NCI-H1048 (cell line): Measurements from ENCODE around the gene TBC1D3B.
"Not testable (repeated sequence)": the region's sequence is repeated elsewhere in the genome, so short reads cannot be mapped to it uniquely, and the experiment has no call there.

Experiments
- DNase-seq: peaks from one replicate; lab custom pipeline; 2025; lab: John Stamatoyannopoulos, UW

Gene TBC1D3B

DNA sequence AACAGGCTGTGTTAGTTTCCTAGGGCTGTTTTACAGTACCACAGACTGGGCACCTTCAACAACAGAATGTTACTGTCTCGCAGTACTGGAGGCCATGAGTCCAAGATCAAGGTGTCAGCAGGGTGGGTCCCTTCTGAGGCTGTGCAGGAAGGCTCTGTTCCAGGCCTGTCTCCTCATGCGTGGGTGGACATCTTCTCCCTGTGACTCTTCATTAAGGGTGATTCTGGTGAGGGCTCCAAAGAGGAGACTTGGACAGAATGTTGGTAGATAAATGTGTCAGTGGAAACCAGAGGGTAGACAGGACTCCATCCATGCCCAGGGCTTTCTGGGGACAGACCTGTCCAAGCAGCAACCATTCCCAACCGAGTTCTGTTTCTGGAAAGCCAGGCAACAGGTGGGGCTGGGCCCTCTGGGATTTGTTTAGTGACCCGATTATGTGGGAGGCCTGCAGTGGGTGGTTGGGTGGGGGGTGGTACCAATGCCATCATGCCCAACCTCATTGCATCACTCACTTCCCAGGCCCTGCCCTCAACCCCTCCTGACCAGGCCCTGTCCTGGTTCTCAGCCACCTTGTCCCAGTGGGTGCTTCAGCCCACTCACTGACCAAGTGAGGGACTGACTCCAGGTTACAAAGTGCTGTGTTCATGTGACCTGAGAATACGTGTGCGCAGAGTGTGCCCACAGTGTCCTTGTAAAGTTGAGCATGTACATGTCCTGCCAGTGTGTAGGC, 5.2 kb upstream of the TBC1D3B start:
- not testable (repeated sequence) for DNase-seq

DNA sequence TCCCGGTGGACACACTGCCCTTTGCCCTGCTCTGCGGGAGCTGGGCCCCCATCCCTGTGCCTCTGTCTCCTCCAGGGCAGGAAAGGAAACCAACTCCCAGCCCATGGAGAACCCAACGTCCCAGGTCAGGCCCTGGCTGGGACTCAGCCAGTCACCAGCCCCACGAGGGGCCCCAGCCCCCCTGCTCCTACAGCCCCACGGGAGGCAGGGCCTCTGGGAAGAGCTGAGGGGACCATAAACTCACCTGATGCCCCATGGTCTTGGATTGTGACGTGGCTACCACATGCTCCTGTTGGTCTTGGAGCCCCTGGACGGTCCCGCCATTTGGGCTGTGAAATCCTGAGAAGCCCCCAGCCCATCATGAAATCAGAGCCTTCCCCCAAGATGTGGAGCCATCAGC, 7.6 kb downstream of the TBC1D3B start:
- DNase-seq, result not testable (repeated sequence)

DNA sequence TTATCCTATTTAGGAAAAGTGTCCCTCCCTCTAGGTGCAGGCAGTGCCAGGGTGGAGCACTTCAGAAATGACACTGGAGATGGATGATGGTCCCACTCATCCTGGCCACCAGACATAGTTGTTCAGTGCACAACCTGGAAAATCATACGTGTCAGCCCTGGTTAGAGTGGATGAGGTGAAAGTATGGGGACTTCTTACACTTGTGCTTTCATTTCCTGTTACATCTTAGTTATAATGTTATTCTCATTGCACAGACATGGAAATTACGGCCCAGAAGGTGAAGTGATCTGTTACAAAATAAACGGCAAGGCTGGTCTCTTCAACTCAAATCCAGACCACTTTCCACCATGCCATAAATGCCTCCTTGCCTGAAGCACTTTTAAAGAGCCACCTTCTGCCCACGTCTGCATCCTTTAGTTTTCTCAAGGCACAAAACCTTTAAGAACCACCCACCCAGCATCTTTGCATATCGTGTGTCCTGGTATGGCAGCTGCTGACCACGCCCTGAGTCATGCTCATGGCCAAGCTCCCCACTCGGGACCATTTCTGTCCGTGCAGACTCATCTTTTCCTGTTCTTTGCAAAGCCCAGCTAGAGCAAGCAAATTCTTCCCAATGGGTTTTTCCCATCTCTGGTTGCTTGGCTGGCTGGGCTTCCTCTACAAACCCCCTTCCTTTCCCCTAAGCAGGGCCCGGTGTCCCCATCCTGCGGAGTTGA, 22.4 kb downstream of the TBC1D3B start:
- DNase-seq, result no peak

DNA sequence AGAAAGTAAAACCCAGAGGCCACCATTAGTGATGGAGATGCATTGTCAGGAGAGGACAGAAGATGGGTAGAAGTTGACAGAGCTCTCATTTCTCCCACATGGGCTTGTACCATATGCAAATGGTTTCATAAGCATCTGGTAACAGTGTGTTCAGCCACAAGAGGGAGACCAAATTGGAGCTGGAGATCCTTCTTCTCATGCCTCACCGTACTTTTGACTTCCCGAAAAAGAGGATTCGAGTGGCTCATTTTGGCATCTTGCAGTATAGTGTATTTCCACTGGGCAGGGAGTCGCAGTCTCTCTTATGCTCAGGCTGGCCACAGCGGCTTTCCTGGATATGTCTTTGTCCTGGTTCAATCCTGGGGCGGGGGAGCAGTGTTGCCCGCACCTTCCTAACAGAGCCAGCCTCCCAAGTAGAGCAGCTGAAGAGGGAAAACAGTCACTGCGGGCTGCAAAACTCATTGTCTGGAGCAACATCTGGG, 23.8 kb downstream of the TBC1D3B start:
- no peak for DNase-seq

DNA sequence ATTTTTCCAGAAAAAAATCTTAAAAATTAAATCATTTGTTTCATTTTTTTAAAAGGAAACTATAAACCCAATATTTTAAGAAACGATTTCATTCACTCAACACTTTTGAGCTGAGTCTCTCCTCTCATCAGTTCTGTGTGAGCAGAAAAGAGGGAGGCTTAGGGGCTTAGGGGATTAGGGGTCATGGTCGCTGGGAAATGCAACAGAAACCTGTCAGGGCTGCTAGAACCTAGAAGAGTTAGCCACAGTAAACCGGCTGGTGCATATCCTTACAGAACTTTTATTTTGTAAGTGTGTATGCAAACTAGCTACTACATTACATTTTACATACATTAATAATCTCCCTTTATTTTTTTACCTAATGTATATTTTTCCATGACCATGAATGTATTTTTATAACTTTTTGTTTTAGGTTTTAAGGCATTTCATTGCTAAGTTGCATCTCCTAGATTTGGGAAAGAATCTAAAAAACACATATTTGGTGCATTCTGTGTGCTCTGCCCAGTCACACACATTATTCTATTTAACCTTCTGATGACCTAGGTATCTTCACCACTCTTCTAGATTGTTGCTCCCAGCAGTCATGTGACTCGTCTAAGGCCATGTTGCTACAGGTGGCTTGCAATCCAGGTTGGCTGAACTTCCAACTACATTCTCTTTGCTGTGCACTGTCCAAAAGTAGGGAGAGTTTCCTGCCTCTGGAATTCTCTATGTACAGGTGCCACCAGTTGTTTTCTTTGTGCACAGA, 24.4 kb downstream of the TBC1D3B start:
- DNase-seq, result no peak

DNA sequence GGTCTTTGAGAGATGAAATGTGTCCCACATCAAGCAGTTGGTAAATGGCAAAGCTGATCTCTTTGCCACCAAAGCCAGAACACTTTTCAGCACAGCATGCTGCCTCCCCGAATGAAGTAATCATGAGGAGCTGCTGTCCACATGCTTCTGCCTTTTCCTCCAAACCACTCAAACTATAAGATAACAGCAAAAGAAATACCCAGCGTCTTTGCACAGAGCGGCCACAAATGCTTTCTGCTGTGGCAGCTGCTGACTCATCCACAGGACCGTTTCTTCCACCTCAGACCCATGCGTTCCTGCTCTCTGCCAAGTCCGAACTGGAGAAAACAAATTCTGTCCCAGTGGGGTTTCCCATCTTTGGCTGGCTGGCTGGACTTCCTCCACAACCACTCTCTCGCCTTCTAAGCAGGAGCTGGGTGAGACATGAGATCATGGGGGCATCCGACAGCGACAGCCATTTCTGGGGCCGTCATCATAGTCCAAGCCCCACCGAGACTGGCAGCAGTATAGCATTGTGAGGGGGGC, 27.1 kb downstream of the TBC1D3B start:
- no peak for DNase-seq

DNA sequence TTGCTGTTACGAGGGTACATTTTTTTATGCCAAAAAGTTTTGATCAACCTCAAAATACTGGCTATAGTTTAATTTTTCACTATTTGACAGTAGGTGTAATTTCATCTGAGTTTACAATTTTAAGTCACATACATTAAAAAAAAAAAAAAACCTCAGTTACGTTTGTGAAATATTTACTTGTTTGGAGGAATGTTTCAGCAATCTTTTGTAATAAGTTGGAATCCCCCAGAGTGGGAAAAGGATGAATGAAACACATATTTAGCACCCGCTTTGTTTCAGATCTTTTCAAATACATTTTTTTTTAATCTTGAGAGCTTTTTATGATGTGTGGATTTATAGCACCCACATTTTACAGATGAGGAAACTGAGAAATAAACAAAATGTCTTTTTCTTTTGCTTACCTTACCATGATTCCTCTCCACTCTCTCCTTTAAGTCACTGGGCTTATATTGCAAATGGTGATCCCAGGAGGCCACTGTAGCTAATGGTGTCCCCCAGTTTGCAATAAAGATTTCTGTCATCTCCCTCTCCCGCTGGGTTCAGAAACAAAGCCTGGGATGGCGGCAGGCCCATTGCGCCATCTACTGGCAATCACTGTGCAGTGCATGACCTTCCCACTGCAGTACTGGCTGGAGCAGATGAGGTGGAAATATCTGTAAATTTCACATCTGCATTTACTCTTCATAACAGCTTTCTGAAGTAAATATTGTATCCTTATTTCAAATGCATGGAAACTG, 27.7 kb downstream of the TBC1D3B start:
- DNase-seq, result no peak

DNA sequence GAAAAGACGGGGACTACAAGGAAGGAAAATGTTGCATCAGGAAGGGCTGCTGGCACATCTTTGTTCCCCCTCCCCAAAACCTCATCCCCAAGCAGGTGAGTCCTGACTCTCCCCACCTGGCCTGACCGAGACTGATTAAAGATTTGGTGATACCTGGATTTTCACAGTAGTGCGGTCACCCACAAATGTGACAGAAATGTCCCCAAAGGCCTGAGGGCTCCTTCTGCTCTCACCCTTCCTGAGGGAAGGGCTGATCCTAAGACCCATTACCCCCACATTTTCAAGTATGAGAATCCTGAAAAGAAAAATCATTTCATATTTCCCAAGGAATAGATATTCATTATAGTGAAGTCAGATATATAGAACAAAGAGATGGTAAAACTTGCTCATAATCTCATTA, 28.8 kb downstream of the TBC1D3B start:
- DNase-seq, result no peak

DNA sequence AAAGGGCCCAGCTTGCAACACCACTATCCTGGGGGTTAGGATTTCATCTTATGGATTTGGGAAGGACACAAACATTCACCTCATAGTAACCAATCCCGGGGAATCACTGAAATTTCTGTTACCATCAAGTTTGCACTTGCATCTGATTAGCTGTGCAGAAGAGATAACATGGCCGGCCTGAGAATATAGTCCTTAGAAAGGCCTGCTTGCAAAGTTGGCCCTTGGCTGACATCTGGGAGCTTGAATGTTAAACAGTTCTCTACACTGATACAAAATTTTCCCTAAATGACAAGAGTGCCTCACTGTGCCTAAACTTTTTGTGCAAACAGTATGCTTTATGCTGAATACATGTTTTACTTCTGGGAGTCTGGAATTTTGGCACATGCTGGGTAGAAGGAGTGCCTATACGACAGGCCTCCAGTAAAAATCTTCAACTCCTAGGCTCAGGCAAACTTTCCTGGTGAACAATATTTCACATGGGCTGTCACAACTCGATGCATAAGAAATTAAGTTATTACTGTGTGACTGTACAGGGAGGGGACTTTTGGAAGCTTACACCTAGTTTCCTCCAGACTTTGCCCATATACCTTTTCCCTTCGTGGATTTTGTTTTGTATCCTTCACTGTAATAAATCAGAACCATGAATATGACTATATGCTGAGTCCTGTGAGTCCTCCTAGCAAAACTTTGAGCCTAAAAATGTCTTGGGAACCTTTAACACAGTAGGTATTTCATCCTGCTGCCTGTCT, 31.3 kb downstream of the TBC1D3B start:
- no peak for DNase-seq

DNA sequence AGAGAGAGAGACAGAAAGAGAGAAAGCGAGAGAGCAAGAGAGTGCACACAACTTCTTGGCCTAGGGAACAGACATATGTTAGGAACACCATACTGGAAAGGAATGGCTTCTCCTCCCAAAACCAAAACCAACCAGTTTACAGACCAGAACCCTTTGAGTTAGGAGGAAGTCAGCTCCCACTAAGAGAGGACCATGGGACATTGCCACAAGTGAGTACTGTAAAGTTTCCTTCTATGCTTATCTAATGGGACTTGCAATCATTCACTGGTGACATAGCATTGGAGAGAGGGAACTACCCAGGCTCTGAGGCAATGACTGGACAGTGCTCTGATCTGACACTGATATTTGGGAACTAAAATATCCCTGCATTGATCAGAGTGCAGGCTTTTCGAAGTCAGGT, 32.4 kb downstream of the TBC1D3B start:
- no peak for DNase-seq

DNA sequence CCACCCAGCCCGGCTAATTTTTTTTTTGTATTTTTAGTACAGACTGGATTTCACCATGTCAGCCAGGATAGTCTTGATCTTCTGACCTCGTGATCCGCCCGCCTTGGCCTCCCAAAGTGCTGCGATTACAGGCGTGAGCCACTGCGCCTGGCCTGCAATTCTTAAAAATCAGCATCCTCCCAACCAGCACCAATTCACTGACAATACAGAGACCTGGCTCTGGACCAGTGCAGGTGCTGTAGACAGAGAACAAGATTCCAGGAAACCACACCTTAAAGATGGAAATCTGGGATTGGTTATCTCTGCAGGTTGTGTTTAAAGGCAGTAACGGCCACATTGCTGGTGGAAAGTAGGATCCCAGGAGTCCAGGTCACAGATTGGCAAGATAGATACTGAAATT, 33.6 kb downstream of the TBC1D3B start:
- no peak for DNase-seq

DNA sequence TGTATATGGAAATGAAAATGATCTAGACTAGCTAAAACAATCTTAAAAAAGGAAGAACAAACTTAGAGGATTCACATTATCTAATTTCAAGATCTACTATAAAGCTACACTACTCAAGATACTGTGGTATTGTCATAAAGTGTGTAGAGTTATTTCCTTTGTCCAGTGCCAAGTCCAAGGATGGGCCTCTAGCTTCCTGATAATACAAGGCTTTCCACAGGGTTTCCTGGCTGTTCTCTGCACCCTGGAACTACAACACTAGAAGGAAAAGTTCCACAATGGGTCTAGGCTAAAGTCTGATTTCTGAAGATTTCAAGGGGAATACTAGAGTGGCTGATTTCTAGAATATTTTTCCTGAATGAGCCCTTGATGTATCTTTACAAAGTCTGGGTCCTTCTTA, 34.2 kb downstream of the TBC1D3B start:
- no peak for DNase-seq

DNA sequence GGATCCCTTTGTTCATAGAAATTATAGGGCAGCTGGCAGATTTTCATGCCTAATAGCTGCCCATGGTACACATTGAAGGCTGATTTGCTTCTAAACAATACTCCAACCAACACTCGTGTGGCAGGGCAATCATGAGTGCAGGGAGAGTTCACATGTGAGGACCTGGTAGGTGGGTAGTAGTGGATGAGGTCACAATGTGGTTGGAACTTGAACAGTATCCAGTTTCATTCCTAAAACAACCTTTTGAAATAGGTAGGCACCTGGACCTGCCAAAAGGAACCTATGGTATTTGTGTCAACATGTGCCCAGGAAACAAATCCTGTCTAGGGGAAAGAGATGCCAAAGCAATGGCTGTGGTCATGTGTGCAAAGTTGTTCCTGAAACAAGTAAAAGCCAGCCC, 40.0 kb downstream of the TBC1D3B start:
- no peak for DNase-seq

DNA sequence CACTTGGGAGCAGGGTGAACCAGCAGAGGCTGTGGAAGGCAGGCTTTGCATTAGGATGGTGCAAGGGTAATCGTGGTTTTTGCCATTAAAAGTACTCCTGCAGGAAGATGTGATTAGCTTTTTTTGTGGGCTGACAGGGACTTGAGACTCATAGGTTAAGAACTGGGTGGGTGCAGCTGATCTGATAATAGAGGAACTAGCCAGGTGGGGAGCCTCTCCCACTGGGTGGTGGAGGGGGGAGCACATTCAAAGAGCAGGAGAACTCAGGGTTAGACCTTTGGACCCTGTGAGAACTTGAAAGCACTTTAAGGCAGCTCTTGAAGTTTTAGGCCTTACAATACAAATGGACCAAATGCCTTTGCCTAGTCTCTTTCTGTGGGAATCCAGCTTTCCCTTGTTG, 40.4 kb downstream of the TBC1D3B start:
- no peak for DNase-seq

DNA sequence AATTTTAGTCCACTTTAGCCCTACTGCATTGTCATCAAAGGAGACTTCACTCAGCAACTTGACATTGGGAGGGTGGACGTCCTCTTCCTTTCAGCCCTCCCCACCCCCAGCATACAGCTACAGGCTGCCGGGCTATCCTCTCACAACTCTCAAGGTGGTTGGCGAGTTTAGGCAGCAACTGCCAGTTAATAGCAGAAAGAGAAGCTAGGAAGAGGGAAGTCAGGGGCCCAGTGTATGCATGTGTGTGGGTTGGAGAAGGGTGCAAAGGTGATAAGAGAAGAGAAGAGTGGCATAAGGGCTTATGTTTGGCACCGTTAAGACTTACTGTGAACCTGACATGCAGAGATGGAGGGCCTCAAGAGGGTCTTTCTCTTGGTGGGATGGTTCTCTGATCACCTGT, 41.0 kb downstream of the TBC1D3B start:
- no peak for DNase-seq

DNA sequence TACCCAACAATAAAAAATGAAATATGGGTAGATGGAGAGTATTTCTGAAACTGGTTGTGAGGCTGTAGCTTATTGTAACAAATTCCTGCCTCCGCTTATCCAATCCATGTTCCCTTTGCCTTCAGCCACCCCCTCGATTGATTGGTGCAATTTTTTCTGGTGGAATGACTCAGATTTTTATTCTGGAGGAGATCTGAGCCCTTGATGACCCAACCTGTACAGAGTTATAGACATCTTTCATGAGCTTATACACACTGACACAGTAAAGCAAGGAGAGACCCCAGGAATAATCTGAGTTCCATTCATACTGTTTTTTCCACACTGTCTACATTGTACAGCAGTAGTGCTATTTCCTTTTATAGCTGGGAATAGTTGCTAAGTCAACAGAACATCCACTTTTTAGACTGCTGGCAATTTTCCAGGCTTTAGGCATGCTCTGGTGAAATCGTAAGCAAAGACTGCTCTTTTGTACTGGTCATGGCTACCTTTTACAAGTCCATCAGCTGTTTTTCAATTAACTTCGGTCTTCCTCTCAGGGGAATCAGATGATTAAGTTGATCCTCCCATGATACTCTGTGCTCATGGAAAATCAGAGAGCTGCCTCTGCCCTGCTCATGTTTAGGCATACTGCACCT, 42.7 kb downstream of the TBC1D3B start:
- no peak for DNase-seq

DNA sequence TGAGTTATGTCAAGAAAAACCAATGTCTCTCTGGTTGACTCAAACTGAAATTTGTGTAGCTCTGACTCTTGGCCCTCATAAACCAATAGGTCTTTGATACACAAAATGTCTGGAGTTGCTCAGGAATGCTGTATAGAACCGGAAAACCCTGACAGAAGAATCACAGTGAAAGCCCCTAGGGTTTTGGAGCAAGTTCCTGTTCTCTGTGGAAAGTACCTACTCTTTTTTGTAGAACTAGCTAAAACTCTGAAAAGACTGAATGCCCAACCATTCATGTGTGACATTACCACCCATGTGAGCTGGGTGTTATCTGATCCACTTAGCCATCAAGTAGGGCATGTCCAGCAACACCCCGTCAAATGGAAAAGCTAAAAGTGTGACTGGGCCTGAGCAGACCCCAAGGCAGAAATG, 44.0 kb downstream of the TBC1D3B start:
- no peak for DNase-seq

DNA sequence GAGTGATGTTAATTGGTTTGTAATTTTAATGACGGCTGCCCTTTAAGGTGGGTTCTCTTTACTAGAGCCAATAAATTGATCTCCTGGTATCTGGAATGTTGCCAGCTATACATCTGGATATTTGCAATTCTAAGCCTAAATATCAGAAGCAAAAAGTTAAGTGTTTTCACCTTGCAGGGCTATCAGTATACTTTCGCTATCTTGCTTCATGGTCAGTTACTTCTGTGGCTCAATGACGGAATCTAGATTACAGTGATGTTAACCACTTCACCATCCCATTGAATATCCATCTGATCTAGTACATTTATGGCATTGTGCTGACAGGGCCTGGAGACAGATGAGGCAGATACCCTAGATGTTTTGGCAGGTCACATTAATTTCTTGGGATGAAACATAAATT, 44.5 kb downstream of the TBC1D3B start:
- DNase-seq, result no peak

DNA sequence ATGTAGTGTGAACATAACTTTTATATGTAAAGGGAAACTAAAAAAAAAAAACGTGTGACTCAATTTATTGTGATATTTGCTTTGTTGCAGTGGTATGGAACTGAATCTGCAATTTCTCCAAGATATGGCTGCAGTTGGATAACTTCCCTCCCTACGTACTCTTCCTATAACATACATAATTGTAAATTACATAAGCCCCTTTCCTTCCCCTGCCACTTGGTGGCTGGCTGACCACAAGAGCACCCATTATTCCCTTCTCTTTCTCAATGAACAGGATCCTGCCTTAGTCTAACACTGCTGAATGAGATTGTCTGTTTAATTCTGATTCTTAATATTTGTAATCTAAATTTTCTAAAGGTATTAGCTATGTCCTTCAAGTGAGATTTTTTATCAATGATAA, 45.0 kb downstream of the TBC1D3B start:
- DNase-seq, result no peak

DNA sequence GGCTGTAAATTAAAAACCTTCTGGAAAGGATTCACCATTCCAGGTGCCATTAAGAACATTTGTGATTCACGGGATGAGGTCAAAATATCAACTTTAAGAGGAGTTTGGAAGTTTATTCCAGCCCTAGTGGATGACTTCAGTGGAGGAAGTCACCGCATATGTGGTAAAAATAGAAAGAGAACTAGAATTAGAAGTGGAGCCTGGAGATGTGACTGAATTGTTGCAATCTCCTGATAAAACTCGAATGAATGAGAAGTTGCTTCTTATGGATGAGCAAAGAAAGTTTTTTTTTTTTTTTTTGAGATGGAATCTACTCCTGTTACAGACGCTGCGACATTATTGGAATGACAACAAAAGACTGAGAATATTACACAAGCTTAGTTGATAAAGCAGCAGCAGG, 46.1 kb downstream of the TBC1D3B start:
- no peak for DNase-seq

DNA sequence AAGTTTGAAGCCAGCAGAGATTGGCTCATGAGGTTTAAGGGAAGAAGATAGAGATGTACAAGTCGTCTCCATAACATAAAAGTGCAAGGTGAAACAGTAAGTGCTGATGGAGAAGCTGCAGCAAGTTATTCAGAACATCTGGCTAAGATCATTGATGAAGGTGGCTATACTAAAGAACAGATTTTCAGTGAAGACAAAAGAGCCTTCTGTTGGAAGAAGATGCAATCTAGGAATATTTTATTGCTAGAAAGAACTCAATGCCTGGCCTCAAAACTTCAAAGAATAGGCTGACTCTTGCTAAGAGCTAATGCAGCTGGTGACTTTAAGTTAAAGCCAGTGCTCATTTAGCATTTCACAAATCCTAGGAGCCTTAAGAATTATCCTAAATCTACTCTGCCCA, 46.8 kb downstream of the TBC1D3B start:
- no peak for DNase-seq
